GM19455 (cell line): ENCODE data around the gene HRC.
"Not testable (repeated sequence)": the region's sequence is repeated elsewhere in the genome, so short reads cannot be mapped to it uniquely, and the experiment has no call there.

Experiments used
- ATAC-seq: cut with Tn5 transposase; IDR thresholded peaks from one replicate; pipeline ENCODE4 v1.9.1; 2021; ENCODE audit not compliant: unreplicated experiment

Gene HRC

DNA sequence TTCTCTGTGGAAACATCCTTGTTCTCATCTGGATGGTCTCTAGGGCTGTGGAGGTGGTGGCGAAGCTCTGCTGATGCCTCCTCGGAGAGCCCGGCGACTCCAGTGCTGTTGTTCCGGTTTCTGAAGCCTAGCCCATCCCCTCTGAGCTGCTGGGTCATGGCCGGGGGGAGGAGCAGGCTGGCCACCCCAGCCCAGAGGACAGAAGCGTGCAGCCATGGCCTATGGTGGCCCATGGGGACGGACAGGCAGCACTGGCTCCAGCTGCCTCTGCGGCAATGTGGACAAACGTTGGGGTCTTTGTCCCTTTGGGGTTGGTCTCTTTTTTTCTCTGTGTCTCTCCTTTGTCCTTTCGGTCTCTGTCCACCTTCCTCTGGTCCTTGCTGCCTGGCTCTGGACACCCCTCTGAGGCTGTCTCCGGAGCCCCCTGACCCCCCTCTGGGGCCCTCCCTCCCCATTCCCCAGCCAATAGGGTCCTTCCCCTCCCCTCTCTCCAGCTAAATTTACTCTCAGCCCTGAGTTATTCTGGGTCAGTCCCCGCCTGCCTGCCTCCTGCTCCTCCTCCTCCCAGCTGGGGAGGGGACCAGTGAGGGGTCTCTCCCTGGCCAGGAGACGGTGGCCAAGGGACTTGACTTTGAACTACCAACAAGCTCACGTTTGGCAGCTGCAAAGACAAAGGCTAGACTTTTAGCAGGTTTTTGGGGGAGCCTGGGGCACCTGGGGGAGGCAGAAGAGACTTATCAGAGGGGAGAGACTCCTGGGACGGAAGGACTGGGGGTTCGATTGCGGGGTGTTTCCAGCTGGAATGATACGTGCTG is at the start of gene HRC:
Gene HRC, minus strand, starts transcription at position 392 of the 815 bp plus-strand sequence. Its CDS starts 159 bp downstream, at position 233.
- no peak for ATAC-seq

DNA sequence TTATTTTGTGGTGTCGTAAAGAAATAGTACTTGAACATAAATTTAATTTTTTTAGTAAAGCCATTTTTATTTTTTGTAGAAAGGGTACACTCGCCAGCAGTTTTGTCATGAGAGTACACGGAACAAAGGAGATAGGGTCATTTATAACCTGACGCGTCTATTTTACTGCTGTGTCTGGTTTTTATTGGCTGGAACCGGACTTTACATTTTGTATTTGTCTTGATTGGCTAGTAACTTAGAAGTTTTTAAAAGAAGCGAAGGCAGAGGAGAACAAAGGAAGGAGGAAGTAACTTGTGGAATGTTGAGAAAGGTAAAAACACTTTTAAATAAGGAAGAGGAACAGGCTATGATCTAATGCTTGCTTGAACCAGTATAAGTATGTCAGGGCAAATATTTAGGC is 45.8 kb upstream of the HRC start:
- ATAC-seq = no peak

DNA sequence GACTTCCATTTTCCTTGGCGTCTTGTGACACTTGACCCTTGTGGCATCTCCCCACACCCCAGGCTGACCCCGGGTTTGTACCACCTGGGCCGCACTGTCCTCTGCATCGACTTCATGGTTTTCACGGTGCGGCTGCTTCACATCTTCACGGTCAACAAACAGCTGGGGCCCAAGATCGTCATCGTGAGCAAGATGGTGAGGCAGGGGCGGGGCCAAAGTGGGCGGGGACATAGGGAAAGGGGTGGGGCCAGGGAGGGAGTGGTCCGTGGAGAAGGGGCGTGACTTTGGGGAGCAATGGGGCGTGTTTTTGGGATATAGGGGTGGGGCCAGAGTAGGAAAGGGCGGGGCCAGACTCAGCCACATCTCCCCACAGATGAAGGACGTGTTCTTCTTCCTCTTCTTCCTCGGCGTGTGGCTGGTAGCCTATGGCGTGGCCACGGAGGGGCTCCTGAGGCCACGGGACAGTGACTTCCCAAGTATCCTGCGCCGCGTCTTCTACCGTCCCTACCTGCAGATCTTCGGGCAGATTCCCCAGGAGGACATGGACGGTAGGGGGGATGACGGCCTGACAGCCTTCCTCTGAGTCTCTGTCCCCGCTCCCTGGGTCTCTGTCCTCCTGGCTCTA is 45.2 kb upstream of the HRC start:
- ATAC-seq = no peak

DNA sequence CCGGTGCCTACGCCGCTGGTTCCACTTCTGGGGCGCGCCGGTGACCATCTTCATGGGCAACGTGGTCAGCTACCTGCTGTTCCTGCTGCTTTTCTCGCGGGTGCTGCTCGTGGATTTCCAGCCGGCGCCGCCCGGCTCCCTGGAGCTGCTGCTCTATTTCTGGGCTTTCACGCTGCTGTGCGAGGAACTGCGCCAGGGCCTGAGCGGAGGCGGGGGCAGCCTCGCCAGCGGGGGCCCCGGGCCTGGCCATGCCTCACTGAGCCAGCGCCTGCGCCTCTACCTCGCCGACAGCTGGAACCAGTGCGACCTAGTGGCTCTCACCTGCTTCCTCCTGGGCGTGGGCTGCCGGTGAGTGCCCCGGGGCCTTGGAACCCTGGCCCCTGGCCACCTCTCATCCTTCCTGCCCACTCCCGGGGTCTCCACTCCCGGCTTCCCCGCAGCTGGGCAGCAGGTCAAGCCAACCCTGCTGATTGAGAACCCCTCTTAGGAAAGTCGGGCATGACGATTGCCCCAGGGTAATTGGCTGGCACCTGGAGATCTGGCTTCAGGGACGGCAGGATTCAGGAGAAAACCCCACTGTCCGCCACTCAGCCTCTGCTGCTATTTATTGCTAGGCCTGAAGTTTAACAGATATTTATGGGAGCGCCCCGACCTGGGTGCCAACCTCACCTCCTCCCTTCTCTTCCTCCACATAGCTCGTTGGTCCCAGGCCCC is 41.5 kb upstream of the HRC start:
- ATAC-seq = no peak

DNA sequence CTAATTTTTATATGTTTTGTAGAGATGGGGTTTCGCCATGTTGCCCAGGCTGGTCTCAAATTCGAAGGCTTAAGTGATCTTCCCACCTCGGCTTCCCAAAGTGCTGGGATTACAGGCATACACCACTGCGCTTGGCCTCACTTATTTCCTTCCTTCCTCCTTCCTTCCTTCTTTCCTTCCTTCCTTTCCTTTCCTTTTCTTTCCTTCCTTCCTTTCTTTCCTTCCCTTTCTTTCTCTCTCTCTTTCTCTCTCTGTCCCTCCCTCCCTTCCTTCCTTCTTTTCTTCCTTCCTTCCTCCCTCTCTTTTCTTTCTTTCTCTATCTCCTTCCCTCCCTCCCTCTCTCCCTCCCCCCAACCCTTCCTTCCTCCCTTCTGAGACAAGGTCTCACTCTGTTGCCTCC is 39.2 kb upstream of the HRC start:
- ATAC-seq = no peak

DNA sequence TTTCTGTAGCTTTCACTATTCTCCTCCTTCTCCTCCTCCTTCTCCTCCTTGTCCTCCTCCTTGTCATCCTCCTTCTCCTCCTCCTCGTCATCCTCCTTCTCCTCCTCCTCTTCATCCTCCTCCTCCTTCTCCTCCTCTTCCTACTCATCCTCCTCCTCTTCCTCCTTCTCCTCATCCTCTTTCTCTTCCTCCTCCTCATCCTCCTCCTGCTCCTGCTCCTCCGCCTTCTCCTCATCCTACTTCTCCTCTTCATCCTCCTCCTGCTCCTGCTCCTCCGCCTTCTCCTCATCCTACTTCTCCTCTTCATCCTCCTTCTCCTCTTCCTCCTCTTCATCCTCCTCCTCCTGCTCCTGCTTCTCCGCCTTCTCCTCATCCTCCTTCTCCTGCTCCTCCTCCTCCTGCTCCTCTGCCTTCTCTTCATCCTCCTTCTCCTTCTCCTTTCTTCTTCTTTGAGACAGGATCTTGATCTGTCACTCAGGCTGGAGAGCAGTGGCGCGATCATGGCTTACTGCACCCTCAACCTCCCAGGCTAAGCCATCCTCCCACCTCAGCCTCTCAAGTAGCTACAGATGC is 38.7 kb upstream of the HRC start:
- no peak for ATAC-seq

DNA sequence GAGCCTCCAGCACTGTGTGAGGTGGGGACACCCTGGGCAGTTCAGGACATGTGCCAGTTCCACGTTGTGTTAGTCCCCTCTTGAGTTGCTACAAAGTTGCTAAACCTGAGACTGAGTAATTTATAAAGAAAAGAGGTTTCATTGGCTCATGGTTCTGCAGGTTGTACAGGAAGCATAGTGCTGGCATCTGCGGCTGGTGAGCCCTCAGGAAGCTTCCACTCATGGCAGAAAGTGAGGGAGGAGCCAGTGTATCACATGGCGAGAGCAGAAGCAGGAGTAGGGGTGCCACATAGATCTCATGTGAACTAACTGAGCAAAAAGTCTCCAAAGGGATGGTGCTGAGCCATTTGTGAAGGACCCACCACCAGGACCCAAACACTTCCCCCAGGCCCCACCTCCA is 35.6 kb upstream of the HRC start:
- ATAC-seq = no peak

DNA sequence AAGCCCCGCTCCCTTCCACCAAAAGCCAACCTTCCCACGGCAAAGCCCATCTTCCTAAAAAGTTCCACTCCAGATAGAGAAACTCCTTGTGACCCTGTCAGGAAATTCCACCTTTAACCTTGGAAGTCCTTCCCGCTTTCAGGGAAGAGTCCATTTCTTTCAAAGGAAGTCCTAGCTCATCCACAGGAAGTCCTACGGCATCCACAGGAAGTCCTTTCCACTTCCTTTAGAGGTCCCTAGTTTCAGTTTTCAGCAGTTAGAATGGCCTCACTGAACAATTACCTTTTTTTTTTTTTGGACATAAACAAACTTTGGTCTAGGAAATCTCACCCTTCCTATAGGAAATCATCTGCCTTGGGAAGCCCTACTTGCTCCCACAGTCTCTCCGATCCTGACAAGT is 34.1 kb upstream of the HRC start:
- no peak for ATAC-seq

DNA sequence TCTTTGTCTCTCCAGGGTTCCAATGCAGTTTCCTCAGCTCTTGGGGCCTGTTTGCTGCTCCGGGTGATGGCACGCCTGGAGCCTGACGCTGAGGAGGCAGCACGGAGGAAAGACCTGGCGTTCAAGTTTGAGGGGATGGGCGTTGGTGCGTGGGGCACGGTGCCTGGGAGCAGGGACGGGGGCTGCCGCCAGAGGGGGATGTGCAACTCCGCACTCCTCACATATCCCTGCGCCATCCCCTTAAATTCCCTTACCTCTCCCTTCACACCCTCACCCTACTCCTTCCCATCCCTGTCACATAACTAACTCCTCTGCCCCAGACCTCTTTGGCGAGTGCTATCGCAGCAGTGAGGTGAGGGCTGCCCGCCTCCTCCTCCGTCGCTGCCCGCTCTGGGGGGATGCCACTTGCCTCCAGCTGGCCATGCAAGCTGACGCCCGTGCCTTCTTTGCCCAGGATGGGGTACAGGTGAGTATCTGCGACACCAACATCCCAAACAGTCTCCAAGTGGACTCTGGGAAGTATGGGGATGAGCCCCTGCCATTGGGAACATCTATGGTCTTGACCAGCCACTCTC is 33.5 kb upstream of the HRC start:
- ATAC-seq = no peak

DNA sequence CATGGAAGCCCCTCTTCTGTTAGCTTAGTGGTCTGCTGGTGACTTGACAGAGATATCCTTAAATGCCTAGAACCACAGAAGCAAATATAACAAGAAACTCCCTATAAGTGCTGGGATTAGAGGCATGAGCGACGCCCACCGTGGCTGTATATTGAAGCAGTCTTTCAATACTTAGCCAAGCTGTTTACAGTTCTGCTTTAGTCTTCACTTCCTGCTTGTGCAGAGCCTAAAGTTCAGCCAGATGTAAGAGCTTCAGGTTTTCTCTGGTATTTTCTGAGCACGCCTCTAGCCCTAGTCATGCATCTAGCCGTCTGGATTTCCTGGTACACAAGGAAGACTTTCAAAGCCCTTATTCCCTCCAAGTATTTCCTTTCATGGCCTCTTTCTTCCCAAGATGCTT is 30.9 kb upstream of the HRC start:
- no peak for ATAC-seq

DNA sequence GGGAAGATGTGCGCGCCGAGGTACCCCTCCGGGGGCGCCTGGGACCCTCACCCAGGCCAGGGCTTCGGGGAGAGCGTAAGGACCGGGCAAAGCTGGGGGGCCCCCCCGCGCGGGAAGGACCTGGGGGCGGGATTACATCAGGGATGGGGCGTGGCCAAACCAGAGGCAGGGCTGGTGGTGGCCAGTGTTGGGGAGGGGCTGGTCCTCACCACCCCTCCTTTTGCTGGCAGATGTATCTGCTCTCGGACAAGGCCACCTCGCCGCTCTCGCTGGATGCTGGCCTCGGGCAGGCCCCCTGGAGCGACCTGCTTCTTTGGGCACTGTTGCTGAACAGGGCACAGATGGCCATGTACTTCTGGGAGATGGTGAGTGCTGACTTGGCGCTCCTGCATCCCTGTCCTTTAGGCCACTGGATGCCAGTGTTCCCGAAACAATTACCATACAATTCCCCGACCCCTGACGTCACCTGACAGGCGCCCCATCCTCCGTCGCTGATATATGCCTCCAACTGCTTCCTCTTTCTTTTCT is 27.7 kb upstream of the HRC start:
- no peak for ATAC-seq

DNA sequence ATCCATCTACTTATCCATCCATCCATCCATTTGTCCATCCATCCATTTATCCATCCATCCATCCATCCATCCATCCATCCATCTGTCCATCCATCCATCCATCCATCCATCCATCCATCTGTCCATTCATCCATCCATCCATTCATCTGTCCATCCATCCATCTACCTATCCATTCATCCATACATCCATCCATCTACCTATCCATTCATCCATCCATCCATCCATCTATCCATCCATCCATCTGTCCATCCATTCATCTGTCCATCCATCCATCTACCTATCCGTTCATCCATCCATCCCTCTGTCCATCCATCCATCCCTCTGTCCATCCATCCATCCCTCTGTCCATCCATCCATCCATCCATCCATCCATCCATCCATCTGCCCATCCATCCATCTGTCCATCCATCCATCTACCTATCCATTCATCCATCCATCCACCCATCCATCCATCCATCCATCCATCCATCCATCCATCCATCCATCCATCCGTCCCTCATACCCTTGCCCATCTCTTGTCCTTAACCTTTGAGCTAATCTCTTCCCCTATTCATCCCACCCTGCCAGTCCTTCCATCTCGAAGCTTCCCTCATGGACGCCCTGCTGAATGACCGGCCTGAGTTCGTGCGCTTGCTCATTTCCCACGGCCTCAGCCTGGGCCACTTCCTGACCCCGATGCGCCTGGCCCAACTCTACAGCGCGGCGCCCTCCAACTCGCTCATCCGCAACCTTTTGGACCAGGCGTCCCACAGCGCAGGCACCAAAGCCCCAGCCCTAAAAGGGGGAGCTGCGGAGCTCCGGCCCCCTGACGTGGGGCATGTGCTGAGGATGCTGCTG is 27.0 kb upstream of the HRC start:
- not testable (repeated sequence) for ATAC-seq

- no peak for ATAC-seq
Measured at GRCh38 chr19:49180659-49181058, 25.5 kb upstream of the HRC start.

GRCh38 chr19:49173198-49173597 is 18.0 kb upstream of the HRC start:
- no peak for ATAC-seq

- no peak for ATAC-seq
Measured at GRCh38 chr19:49168421-49168820, 13.2 kb upstream of the HRC start.

DNA sequence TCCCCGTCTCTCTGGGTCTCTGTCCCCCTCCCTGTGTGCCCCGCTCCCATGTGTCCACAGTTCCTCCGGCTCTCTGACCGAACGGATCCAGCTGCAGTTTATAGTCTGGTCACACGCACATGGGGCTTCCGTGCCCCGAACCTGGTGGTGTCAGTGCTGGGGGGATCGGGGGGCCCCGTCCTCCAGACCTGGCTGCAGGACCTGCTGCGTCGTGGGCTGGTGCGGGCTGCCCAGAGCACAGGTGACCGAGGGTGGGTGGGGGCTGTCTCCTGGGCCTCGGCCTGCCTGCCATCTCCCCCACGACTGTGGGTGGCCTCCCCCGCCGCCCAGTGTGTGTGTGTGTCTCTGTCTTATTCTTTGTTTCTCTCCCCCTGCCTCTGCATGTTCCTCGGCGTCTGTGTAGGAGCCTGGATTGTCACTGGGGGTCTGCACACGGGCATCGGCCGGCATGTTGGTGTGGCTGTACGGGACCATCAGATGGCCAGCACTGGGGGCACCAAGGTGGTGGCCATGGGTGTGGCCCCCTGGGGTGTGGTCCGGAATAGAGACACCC is 12.7 kb upstream of the HRC start:
- no peak for ATAC-seq

GRCh38 chr19:49165865-49166301 is 10.7 kb upstream of the HRC start:
- ATAC-seq = no peak

GRCh38 chr19:49165111-49165750 is 10.0 kb upstream of the HRC start:
- no peak for ATAC-seq

GRCh38 chr19:49161987-49162386 is 6.8 kb upstream of the HRC start:
- no peak for ATAC-seq
